Peyer's patch (tissue), 4 donors: ENCODE results near the gene TMEM37.

ENCODE experiments used
- CTCF ChIP-seq, 6 experiments: fragments of 450-650 bp in 4 of 6; fragments of 200-600 bp in 2 of 6; sonication (generic) in 1 of 6; IDR thresholded peaks; one replicate each; pipeline ENCODE4 v1.5.1; 2017 to 2019; ENCODE audit warnings: antibody characterized with exemption in 6 of 6, mild to moderate bottlenecking in 3 of 6, moderate library complexity in 1 of 6
- POLR2A ChIP-seq, 2 donors: fragments of 450-650 bp; IDR thresholded peaks; one replicate each; pipeline ENCODE4 v1.5.1; 2017; ENCODE audit warnings: antibody characterized with exemption in 2 of 2, mild to moderate bottlenecking in 2 of 2, moderate library complexity in 2 of 2

GRCh38 chr2:119414894-119415293 is 16.8 kb upstream of the TMEM37 start:
- TF ChIP-seq CTCF (IDR thresholded peaks at IDR 0.05) (no peak), POLR2A (IDR thresholded peaks at IDR 0.05) (no peak)
